GM12891 (cell line): Measurements from ENCODE around the gene DPP10.
"Not testable (repeated sequence)": the region's sequence is repeated elsewhere in the genome, so short reads cannot be mapped to it uniquely, and the experiment has no call there.

Experiments
- POLR2A ChIP-seq: IDR thresholded peaks from 2 replicates; pipeline ENCODE4 v1.6.1; 2011; ENCODE audit warnings: low read depth, low read length, control low read depth
- SPI1 ChIP-seq: IDR thresholded peaks from 2 replicates; pipeline ENCODE4 v1.6.1; 2011; ENCODE audit warnings: low read depth, low read length, control low read depth
- TAF1 ChIP-seq: IDR thresholded peaks from 2 replicates; pipeline ENCODE4 v1.6.1; 2011; ENCODE audit warnings: low read depth, low read length, control low read depth

DNA sequence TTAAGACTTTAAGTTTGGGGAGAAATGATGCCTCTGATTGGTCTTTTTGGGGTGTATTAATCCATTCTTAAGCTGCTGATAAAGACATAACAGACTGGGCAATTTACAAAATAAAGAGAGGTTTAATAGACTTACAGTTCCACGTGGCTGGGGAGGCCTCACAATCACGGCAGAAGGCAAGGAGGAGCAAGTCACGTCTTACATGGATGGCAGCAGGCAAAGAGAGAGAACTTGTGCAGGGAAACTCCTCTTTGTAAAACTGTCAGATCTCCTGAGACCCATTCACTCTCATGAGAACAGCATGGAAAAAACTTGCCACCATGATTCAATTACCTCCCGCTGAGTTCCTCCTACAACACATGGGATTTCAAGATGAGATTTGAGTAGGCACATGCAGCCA lies 80.2 kb downstream of the DPP10 start:
- not testable (repeated sequence) for TF ChIP-seq POLR2A, TAF1, SPI1
